ENCODE data around the gene IL17A.

- TF ChIP-seq ESRRG (CRISPR knock-in tag; IDR thresholded peaks at IDR 0.05) (no peak), CREB5 (CRISPR knock-in tag; IDR thresholded peaks at IDR 0.05; ENCODE audit: low read depth) (no peak), PPARA (CRISPR knock-in tag; IDR thresholded peaks at IDR 0.05; ENCODE audit: borderline replicate concordance) (no peak), ZNF70 (CRISPR knock-in tag; IDR thresholded peaks at IDR 0.05) (no peak), OSR1 (CRISPR knock-in tag; IDR thresholded peaks at IDR 0.05) (no peak), ARNTL (CRISPR knock-in tag; IDR thresholded peaks at IDR 0.05; ENCODE audit: borderline replicate concordance, low read depth) (no peak)
These were observed 12.1 kb upstream of the IL17A start for GRCh38 chr6:52174118-52174517.

All from SK-N-SH treated with all-trans-retinoic acid at 6 μM for 48 hours (cell line).